ENCODE measurements around the gene GLUL. TPM values are rescaled to one million over a fixed set of nuclear protein-coding genes. Genes with fewer than 3 reads are reported as not detected.

The GLUL gene
- total and polyA plus RNA-seq, 4 donors = 306 to 1,177 (median 723) TPM

DNA sequence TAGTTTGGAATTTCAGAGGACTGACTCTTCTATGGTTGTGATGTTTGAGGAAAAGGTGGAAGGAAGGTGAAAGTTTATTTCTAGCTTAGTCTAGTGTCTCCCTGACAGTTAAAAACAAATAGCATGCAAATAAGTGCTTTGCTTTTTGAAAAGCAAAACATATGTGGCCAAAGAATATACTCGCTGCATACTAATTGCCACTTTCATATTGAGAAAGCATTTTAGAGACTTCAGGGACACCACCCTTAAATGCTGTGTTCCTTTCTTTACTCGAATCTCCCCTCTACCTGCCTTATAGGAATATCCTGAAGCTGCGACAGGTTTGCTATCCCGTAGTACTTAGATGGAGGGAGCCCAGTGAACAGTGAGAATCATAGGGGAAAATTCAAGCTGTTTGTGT is 23.2 kb downstream of the GLUL start:
- H3K9ac ChIP-seq (ENCODE audit: low read depth in 1 of 2, low read length in 2 of 2) = no peak overlapping the region
- H3K36me3 ChIP-seq (ENCODE audit: control insufficient read depth in 4 of 4, insufficient read depth in 3 of 4, low read depth in 1 of 4, low read length in 3 of 4) = no peaks in the 10 kb centered on the region
- H3K4me1 ChIP-seq (ENCODE audit: control insufficient read depth in 4 of 4, insufficient read depth in 4 of 4, low read length in 3 of 4) = no peaks in the 10 kb centered on the region
- no peak overlapping the region for H3K4me3 ChIP-seq (ENCODE audit: low read depth in 1 of 3, low read length in 3 of 3)
- H3K27ac ChIP-seq (ENCODE audit: low read depth in 1 of 2, low read length in 2 of 2) = no peak overlapping the region
- no peaks in the 10 kb centered on the region for H3K27me3 ChIP-seq (ENCODE audit: control insufficient read depth in 4 of 4, insufficient read depth in 4 of 4, low read length in 3 of 4)
- DNase-seq (ENCODE audit: low spot score) = no peak
- TF ChIP-seq FOXA2 (IDR thresholded peaks at IDR 0.05) = no peak
- 88% methylated on average over 4 of the region's 4 CpGs for WGBS
- H3K9me3 ChIP-seq (ENCODE audit: control insufficient read depth in 4 of 4, low read length in 3 of 4) = no peaks in the 10 kb centered on the region

DNA sequence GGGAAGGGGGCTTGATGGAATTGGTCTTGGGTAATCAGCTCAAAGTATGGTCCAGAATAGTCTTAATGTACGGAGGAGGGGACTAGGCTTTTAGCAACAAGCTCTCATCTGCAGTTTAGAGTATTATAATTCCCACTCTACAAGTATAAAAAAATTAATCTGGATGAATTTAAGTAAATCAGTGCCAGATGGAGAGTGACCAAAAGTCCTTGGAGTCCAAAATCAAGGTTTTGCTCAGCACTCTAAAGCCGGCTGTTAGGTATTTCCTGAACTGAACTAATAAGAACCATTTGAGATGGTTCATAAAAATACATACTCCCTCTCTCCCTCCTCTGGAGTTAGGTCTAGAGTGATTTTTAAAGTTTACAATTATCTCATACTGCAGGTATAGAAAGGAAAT is 23.7 kb downstream of the GLUL start:
- no peak for DNase-seq (ENCODE audit: low spot score)
- H3K27me3 ChIP-seq (ENCODE audit: control insufficient read depth in 4 of 4, insufficient read depth in 4 of 4, low read length in 3 of 4) = no peaks in the 10 kb centered on the region
- WGBS = 77% methylated on average over 2 of the region's 2 CpGs

More for the DNA sequence above, 23.7 kb downstream of the GLUL start:
- TF ChIP-seq MAX (IDR thresholded peaks at IDR 0.05) (no peak), TAF1 (conservative IDR thresholded peaks at IDR 0.05) (no peak), JUND (IDR thresholded peaks at IDR 0.05) (no peak), GABPA (IDR thresholded peaks at IDR 0.05 in 1 of 2, conservative IDR thresholded peaks at IDR 0.05 in 1 of 2) (no peak), RXRA (IDR thresholded peaks at IDR 0.05) (no peak), REST (IDR thresholded peaks at IDR 0.05) (no peak), HNF4G (IDR thresholded peaks at IDR 0.05) (no peak), YY1 (IDR thresholded peaks at IDR 0.05) (no peak), HNF4A (conservative IDR thresholded peaks at IDR 0.05) (no peak), SP1 (IDR thresholded peaks at IDR 0.05) (no peak), FOXA1 (IDR thresholded peaks at IDR 0.05) (no peak), EGR1 (IDR thresholded peaks at IDR 0.05; ENCODE audit: low read depth in 2 of 2) (no peak), RAD21 (IDR thresholded peaks at IDR 0.05) (no peak), NR2F2 (IDR thresholded peaks at IDR 0.05) (no peak), ZBTB33 (IDR thresholded peaks at IDR 0.05) (no peak), FOXA2 (IDR thresholded peaks at IDR 0.05) (no peak)
- TF ChIP-seq, protein P1, sequence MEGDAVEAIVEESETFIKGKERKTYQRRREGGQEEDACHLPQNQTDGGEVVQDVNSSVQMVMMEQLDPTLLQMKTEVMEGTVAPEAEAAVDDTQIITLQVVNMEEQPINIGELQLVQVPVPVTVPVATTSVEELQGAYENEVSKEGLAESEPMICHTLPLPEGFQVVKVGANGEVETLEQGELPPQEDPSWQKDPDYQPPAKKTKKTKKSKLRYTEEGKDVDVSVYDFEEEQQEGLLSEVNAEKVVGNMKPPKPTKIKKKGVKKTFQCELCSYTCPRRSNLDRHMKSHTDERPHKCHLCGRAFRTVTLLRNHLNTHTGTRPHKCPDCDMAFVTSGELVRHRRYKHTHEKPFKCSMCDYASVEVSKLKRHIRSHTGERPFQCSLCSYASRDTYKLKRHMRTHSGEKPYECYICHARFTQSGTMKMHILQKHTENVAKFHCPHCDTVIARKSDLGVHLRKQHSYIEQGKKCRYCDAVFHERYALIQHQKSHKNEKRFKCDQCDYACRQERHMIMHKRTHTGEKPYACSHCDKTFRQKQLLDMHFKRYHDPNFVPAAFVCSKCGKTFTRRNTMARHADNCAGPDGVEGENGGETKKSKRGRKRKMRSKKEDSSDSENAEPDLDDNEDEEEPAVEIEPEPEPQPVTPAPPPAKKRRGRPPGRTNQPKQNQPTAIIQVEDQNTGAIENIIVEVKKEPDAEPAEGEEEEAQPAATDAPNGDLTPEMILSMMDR (IDR thresholded peaks at IDR 0.05; ENCODE audit: low read depth, low read length, missing input control) = no peak
- TF ChIP-seq, protein P2, sequence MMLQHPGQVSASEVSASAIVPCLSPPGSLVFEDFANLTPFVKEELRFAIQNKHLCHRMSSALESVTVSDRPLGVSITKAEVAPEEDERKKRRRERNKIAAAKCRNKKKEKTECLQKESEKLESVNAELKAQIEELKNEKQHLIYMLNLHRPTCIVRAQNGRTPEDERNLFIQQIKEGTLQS (IDR thresholded peaks at IDR 0.05) = no peak
- no peaks in the 10 kb centered on the region for H3K4me1 ChIP-seq (ENCODE audit: control insufficient read depth in 4 of 4, insufficient read depth in 4 of 4, low read length in 3 of 4)
- H3K36me3 ChIP-seq (ENCODE audit: control insufficient read depth in 4 of 4, insufficient read depth in 3 of 4, low read depth in 1 of 4, low read length in 3 of 4) = no peaks in the 10 kb centered on the region
- no peaks in the 10 kb centered on the region for H3K9me3 ChIP-seq (ENCODE audit: control insufficient read depth in 4 of 4, low read length in 3 of 4)
- H3K4me3 ChIP-seq (ENCODE audit: low read depth in 1 of 3, low read length in 3 of 3) = no peak overlapping the region
- no peak overlapping the region for H3K27ac ChIP-seq (ENCODE audit: low read depth in 1 of 2, low read length in 2 of 2)
- no peak overlapping the region for H3K9ac ChIP-seq (ENCODE audit: low read depth in 1 of 2, low read length in 2 of 2)

Measured in liver (tissue), 9 donors.